SK-N-MC (cell line): Measurements from ENCODE around the gene CD69.

ENCODE experiments used
- DNase-seq: peaks from one replicate; pipeline ENCODE4 v3.0.0-alpha.2; 2011; ENCODE audit warnings: low read depth, low spot score
- H3K27ac ChIP-seq: fragments of 200-600 bp; sonication (generic); 2 replicates; pipeline ENCODE4 v1.5.1; 2016; ENCODE audit warnings: mixed run types
- H3K36me3 ChIP-seq: fragments of 200-600 bp; sonication (generic); 2 replicates; pipeline ENCODE4 v1.6.1; 2017; ENCODE audit warnings: antibody characterized with exemption, low read length, mixed read lengths; ENCODE audit not compliant: insufficient read depth
- H3K4me3 ChIP-seq: fragments of 200-600 bp; sonication (generic); 2 replicates; pipeline ENCODE4 v1.5.1; 2016
- H3K9ac ChIP-seq: fragments of 200-600 bp; sonication (generic); 2 replicates; pipeline ENCODE4 v1.8.0; 2017; ENCODE audit warnings: mixed run types, mixed read lengths; ENCODE audit not compliant: insufficient read length
- H3K9me3 ChIP-seq: fragments of 200-600 bp; sonication (generic); 2 replicates; pipeline ENCODE4 v1.6.1; 2017; ENCODE audit warnings: low read depth, mild to moderate bottlenecking, antibody characterized with exemption, low read length, moderate library complexity, mixed read lengths
- EZH2 ChIP-seq: fragments of 200-600 bp; sonication (generic); IDR thresholded peaks from one replicate; pipeline ENCODE4 v1.6.1; 2017; ENCODE audit warnings: antibody characterized with exemption
- FOXP2 ChIP-seq: optimal IDR thresholded peaks from 2 replicates; pipeline ENCODE3; 2011; ENCODE audit warnings: mild to moderate bottlenecking, moderate library complexity; ENCODE audit not compliant: insufficient read depth; ENCODE audit errors: extremely low read length, control extremely low read depth
- POLR2AphosphoS5 ChIP-seq: IDR thresholded peaks from 2 replicates; pipeline ENCODE4 v1.6.1; 2012; ENCODE audit warnings: mild to moderate bottlenecking, low read depth, low read length, borderline replicate concordance

Gene CD69

DNA sequence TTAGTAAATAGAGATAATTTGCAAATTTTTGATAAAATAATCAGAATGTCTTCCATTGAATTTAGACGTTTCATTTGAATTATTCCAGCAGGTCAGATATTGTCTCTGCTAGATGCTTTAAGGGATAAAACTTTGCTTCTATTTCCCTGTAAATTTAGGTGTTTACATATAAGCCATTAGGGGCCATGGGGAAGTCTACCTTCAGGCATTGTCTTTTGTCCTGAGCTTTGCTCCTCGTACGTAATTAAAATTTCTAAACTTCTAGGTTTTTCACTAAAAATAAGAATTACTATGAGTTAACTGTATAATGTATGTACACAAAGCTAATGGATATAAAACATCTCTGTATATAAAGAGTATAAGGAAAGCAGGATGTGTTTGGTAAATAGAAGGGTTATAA, 24.1 kb upstream of the CD69 start:
- no peak overlapping the region for H3K27ac ChIP-seq
- H3K4me3 ChIP-seq, result 0 out of 2 replicates have a peak overlapping the region, but pooled peaks have one; percentile 4
- no peak for TF ChIP-seq POLR2AphosphoS5
- TF ChIP-seq EZH2, result no peak
- TF ChIP-seq FOXP2, result no peak
- no peak for DNase-seq
- peaks cover 2% of the 10 kb centered on the region; the same call in 1 of the 2 replicates for H3K9me3 ChIP-seq
- no peaks in the 10 kb centered on the region for H3K36me3 ChIP-seq
- H3K9ac ChIP-seq, result no peak overlapping the region

DNA sequence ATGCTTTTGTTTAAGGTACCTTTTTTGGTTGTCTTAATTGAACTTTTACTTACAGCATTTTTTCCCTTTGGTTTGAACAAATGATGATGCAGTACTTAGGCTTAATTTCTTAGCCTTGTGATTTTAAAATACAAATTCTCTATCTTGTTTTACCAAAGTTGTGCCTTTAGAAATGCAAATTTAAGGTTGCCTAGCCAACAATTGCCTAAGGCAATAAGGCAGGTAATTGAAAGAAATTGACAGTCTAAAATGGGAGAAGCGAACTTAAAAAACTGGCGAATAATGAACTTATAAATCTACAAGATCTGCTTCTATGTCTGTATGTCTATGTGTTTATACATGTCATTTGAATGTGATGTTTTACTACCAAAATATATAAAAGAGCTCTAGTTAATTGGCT, 23.6 kb upstream of the CD69 start:
- no peak overlapping the region for H3K4me3 ChIP-seq
- H3K9me3 ChIP-seq, result no peaks in the 10 kb centered on the region
- TF ChIP-seq POLR2AphosphoS5 (no peak), EZH2 (no peak), FOXP2 (no peak)
- DNase-seq, result no peak
- H3K9ac ChIP-seq, result no peak overlapping the region
- no peaks in the 10 kb centered on the region for H3K36me3 ChIP-seq
- no peak overlapping the region for H3K27ac ChIP-seq

DNA sequence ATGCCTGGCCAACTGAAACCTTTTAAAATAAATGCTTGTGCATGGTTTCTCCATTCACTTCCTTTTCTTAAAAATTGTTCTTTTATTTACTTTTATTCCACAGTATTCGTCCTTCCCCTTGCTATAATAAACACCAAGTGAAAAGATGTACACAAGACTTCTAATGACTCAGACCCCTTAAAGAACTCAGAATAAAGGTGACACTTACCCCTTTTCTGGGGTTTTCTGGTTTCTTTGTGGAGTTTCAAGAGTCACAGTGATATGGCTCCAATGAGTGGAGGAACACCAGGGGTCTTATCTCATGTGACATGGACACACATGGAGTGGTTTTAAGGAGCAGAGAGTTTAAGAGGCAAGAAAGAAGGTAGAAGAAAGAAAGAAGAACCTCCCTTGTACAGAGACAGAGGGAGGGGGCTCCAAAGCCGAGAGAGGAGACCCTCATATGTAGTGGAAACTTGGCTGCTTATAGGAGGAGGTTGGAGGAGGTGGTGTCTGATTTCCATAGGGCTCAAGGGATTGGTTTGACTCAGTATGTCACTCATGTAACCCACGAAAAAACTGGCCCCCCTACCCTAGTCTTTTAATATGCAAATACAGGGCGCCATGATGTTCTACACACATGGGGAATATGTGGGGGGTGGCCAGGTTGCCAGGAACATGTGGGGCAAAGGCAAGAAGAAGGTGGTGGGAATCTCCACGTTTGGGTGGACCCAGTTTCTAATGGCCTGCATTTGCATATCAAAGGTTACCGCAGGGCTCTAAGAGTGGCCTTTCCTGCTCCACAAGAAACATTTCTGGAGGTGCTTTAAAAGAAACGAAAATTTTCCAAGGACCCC, 22.1 kb upstream of the CD69 start:
- H3K4me3 ChIP-seq, result no peak overlapping the region
- H3K9ac ChIP-seq, result no peak overlapping the region
- H3K36me3 ChIP-seq, result no peaks in the 10 kb centered on the region
- no peak for DNase-seq
- no peak overlapping the region for H3K27ac ChIP-seq
- TF ChIP-seq POLR2AphosphoS5 (no peak), EZH2 (no peak), FOXP2 (no peak)
- no peaks in the 10 kb centered on the region for H3K9me3 ChIP-seq

DNA sequence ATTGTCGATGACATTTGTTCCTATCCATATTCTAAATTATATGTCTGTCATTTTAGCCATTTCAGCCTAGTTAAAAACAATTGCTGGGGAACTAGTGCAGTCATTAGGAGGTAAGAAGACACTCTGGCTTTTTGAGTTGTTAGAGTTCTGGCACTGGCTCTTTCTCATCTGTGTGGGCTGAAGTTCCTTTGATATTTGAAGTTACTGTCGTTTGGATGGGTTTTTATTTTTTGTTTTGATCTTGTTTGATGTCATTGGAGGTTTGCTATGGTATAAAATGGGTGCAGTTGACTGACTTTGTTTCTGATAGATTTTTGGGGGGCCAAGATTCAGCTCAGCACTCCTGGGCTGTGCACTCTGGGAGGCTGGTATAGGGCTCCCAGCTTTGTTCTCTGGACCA, 20.7 kb upstream of the CD69 start:
- H3K36me3 ChIP-seq, result no peaks in the 10 kb centered on the region
- H3K9ac ChIP-seq, result no peak overlapping the region
- H3K27ac ChIP-seq, result no peak overlapping the region
- no peak for DNase-seq
- H3K9me3 ChIP-seq, result no peaks in the 10 kb centered on the region
- H3K4me3 ChIP-seq, result no peak overlapping the region
- TF ChIP-seq POLR2AphosphoS5 (no peak), EZH2 (no peak), FOXP2 (no peak)

DNA sequence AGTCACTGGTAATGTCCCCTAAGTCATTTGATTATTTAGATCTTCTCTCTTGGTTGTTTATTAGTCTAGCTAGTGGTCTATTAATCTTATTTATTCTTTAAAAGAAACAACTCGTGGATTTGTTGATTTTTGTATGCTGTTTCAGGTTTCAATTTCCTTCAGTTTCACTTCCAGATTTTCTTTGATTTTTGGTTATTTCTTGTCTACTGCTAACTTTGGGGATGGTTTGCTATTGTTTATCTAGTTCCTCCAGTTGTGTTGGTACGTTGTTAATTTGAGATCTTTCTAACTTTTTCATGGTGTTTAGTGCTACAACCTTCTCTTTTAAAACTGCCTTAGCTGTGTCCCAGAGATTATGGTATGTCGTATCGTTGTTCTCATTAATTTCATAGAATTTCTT, 18.5 kb upstream of the CD69 start:
- Histone ChIP-seq H3K4me3 (no peak overlapping the region), H3K9me3 (no peaks in the 10 kb centered on the region), H3K27ac (no peak overlapping the region), H3K36me3 (no peaks in the 10 kb centered on the region), H3K9ac (no peak overlapping the region)
- TF ChIP-seq FOXP2 (no peak), EZH2 (no peak), POLR2AphosphoS5 (no peak)
- DNase-seq, result no peak

DNA sequence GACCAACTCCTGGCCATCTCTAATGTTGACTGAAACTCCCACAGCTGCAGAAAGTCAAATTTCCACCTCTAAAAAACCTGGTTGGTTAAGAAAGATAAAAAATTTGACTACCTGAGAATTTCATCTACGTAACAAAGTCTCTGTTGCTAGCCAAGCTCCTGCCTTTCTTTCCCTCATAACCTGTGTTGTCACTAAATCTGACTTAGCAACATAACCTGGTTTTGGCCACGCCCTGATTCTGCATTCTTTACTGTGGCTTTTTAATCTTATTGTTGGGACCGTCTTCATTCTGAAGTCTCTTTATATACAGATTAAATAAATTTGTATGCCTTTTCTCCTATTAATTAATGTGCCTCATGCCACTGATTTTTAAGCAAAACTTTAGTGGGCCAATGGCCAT, 16.1 kb upstream of the CD69 start:
- no peak for DNase-seq
- H3K36me3 ChIP-seq, result no peaks in the 10 kb centered on the region
- H3K9ac ChIP-seq, result no peak overlapping the region
- TF ChIP-seq FOXP2 (no peak), POLR2AphosphoS5 (no peak), EZH2 (no peak)
- H3K27ac ChIP-seq, result no peak overlapping the region
- H3K4me3 ChIP-seq, result no peak overlapping the region
- no peaks in the 10 kb centered on the region for H3K9me3 ChIP-seq

DNA sequence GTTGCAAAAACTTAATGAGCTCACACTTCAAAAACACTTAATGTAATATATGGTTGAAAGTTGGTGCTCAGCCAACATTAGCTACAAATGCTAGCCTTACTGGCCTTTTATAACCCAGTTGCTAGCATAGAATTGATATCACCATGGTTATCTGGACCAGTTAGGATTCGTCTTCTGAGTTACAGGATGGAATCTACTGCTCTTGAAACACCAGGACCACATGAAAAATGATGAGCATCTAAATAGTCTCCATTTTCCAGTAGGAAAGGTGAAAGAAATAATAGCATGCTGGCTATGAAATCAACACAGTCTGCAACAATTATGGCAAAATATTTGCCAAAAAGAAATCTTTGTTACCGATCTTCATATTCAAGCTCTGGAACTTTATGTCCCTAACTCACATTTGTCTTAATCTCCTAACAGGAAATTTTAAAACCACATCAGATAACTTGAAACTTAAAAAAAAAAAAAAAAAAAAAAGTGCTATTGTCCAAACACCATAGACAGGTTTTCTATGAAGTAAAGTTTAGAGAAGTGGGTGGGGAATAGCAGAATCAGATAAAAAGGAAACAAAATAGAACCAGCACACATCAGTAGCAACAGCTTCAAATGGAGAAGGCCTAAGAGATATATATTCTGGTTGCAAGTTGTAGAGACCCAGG, 12.6 kb upstream of the CD69 start:
- Histone ChIP-seq H3K9me3 (no peaks in the 10 kb centered on the region), H3K36me3 (no peaks in the 10 kb centered on the region), H3K4me3 (no peak overlapping the region), H3K9ac (no peak overlapping the region), H3K27ac (no peak overlapping the region)
- TF ChIP-seq POLR2AphosphoS5 (no peak), FOXP2 (no peak), EZH2 (no peak)
- no peak for DNase-seq

DNA sequence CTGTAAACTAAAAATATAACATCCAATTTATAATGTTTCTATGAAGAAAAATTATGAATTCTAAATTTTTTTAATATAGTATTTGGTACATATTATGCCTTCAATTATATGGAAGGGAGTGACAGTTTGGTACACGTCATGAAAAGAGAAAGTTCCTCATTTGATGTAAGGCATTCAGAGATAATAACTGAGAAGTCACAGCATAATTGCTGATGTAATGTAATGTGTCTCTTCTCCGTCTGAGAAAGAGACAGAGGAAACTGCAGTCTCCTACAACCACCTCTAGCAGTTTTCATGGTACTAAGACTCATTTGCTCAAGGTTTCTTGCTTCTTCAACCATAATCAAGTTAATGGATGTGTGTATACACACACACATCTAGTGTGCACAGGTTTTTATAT, 2.3 kb upstream of the CD69 start:
- H3K9ac ChIP-seq, result no peak overlapping the region
- H3K36me3 ChIP-seq, result no peaks in the 10 kb centered on the region
- H3K27ac ChIP-seq, result no peak overlapping the region
- no peak for DNase-seq
- no peaks in the 10 kb centered on the region for H3K9me3 ChIP-seq
- TF ChIP-seq POLR2AphosphoS5 (no peak), EZH2 (no peak), FOXP2 (no peak)
- no peak overlapping the region for H3K4me3 ChIP-seq
